ENCODE data around the gene OR2G6.
"Not testable (repeated sequence)": the region's sequence is repeated elsewhere in the genome, so short reads cannot be mapped to it uniquely, and the experiment has no call there.

OR2G6 gene

DNA sequence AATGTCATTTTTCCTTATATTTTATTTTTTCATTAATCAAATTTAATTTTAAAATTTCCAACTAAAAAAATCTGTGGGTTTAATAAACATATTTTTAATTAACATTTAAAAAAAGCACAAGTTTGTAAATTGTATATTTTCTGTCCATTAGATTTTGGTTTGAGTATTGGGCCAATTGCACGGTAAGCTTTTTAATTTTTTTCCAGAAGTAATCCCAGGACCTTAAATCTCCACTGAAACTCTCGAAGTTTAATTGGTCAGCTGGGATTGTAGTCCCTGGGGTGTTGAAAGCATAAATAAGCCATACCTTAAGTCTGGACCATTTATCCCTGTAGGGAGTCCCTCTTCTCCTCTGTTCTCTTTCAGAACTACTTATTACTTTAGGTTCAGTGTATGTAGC is at the start of gene OR2G6:
Gene OR2G6 (plus strand): TSS at position 301 of the 400 bp plus-strand sequence. CDS start 13,574 bp downstream, outside the sequence.
- not testable (repeated sequence) for DNase-seq

DNA sequence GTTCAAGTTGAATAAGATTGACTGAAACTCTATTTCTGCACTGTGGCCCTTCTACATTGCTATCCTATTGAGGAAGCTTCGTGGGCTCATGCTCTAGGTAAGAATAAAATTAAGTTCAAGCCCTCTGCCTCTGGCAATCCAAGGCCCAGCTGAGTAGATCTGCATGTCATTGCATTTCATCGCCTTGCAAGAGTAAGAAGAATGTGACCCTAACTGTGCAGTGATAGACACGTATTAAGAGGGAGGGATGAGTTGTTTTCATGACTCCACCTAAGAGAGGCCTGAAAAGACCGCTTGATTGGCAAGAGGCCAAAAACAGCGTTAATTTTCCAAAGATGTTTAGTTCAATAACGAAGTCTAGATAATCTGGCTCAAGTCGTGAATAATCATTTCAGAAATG is 48.8 kb upstream of the OR2G6 start:
- DNase-seq, result not testable (repeated sequence)

DNA sequence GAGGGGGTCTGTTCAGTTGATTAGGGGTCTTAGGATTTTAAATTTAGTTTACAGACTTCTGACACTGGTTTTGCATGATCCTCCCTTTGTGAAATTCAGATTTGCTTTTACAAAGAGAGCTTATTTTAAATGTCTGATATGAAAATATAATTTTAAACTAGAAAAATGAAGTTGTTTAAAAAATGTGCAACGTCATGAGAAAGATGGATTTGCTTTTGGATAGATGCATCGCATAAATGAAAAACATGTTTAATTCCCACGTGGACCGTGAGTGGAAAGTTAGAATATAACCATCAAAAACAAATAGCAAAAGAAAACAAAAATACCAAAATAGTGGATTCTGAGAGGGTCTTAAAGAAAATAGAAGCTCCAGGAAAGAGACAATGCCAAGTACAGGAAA is 36.7 kb upstream of the OR2G6 start:
- no peak for DNase-seq

DNA sequence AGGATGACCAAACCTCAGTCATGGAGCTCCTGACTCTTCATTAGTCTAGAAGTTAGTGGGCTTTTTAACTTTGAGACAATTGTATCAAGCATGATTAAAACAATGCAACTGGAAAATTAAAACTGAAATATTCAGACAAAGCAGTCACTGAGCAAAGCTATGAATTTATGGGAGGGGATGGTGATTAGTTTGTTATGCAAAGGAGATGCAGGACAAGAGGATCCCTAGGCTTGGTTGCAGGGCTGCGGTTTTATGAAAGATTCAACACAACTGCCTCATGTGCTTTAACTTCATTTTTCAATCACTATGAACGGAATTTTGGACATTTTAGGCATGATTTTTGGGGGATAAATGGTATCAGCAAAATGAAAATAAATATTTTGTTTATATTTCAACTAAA is 35.8 kb upstream of the OR2G6 start:
- not testable (repeated sequence) for DNase-seq

DNA sequence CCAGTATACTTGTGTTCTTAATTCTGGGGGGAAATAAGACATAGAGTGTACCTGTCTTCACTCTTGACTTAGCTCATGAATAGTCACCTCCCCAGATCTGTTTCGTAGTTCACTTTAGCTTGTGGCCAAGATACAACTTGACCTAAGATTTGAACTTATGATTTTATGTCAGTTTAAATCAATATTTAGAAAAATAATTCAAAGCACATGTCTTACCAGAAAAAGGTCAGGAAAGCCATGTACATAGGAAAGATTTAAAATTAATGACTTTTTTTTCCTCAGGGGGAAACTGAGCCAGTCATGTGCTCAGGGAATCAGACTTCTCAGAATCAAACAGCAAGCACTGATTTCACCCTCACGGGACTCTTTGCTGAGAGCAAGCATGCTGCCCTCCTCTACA is 34.8 kb upstream of the OR2G6 start, which contains the start of gene OR2T3:
Gene OR2T3 (plus strand): TSS at position 301 of the 400 bp plus-strand sequence. CDS start 0 bp downstream, at position 301.
- DNase-seq, result not testable (repeated sequence)

DNA sequence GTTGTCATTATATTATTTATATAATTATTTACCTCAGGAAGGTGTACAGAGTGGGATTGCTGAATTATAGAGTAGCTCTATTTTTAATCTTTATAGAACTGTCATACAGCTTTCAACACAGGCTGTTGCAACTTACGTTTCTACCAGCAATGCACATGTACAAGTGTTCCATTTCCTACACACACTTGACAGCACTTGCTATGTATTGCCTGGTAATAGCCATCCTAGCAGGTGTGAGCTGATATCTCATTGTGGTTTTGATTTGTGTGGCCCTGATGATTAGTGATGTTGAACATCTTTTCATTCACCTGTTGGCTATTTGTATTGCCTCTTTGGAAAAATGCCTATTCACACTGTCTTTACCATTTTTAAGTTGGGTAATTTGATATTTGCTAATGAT is 32.2 kb upstream of the OR2G6 start:
- DNase-seq, result not testable (repeated sequence)

DNA sequence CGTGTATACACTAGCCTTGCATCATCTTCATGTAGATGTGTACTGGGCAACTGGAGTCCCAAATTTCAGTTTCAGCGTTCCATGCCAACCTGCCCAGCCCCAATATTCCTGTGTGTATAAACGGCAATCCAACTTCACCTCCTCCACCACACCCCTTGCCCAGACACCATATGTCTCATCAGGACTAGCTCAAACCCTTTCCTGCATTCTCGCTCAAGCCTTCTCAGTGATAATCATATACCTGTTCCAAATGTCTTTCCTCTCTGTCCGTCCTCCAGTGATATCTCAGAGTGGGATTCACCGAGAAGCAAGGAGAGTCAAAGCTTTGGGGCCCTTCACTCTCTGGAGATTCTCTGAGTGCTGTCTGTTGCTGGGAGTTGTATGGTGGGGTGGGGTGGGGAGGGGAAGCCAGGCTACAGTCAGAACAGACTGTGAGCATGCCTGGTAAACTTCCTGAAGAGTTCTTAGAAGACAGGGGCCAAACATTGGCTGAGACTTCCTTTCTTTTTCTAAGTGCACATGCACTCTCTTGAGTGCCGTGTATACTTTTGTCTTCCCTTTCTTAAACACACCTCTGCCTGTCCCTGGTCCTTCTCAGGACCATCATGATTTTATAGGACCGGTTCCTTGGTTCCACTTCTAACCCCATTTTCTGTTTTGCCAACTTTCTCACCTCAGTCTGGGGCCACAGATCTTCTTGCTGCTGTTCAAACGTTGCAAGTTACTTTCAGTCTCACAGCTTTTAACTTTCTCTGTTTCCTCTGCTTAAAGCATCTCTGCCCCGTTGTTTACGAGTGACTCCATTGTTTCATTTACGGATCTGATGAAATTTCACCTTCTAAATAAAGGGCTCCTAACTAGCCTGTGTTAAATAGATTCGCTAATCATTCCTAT is 25.9 kb upstream of the OR2G6 start:
- not testable (repeated sequence) for DNase-seq

DNA sequence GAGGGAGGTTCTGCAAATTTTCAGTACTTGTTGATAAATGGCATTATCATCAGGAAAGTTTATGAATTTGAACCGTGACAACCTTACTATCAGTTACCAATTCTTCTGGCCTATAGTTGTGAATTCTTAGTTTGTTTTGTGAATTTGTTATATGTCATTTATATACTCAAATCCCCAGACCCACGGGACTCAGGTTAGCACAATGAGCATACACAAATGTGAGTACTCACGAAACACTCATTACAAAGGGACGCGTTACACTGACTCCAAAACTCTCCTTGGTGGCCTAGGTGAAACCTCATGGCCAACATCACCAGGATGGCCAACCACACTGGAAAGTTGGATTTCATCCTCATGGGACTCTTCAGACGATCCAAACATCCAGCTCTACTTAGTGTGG is 19.6 kb upstream of the OR2G6 start, which contains the start of gene OR2T5:
Gene OR2T5 (plus strand): TSS at position 301 of the 400 bp plus-strand sequence. CDS start 0 bp downstream, at position 301.
- DNase-seq, result not testable (repeated sequence)

DNA sequence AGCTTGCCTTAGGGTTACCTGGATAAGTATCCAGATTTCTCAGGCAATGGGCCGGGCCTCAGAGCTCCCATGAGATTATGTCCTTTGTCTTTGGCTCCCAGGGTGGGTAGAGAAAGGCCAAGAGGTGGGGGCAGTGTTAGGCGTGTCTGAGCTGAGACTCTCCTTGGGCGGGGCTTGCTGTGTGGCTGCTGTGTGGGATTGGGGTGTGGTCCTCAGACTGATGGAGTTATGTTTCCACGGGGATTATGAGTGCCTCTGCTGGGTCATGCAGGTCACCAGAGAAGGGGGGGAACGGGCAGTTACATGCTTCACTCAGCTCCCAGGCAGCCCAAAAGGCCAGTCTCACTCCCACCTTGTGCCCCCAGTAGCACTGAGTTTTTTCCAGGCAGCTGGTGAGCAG is 11.2 kb upstream of the OR2G6 start:
- not testable (repeated sequence) for DNase-seq

DNA sequence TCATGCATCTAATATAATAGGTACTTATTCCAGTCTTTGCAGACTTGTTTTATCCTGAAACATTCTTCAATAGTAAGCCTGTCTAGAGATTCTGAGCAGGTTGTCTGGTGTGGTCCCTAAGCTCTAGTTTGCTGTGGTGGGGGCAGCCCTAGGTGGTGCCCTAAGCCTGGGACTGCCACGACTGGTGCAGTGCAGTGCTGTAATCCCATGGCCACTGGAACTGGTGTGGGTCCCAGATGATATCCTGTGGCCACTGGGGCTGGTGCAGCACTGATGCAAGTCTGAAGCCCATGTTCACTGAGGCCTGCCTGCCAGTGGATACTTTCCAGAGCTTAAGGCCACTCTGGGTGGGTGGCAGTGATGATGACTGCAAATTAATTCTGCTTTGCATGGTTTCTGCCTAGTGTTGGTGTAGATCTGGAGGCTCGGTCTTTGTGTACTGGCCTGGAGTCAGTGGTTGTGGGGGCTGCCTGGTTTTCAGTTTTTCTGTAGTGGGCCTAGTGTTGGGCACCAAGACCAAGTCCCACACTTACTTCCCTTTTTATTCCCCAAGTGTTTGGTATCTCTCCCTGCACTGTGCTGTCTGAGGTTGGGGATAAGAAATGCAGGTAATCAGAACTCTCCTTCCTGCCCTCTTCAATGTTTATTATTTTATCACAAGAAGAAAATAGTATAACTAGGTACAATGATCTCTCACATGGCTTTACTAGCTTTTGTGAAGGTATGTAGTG is 7.4 kb upstream of the OR2G6 start:
- not testable (repeated sequence) for DNase-seq

DNA sequence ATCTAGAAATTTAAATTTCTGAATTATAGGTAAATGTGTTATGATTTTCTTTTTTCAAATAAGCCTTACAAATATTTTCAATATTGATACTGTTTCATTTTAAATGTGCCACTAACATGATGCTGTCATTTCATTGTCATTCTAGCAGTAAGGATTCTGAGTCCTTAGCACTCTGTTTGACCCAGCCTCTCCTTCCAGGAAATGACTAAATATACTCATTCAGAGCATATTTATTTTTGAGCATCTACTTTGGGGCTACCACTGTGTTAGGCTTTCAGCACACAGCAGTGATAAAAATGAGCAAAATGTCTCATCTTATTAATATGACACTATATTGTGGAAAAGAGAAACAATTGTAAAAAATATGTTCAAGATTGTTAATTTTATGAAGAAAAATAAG is 2.3 kb downstream of the OR2G6 start:
- not testable (repeated sequence) for DNase-seq

DNA sequence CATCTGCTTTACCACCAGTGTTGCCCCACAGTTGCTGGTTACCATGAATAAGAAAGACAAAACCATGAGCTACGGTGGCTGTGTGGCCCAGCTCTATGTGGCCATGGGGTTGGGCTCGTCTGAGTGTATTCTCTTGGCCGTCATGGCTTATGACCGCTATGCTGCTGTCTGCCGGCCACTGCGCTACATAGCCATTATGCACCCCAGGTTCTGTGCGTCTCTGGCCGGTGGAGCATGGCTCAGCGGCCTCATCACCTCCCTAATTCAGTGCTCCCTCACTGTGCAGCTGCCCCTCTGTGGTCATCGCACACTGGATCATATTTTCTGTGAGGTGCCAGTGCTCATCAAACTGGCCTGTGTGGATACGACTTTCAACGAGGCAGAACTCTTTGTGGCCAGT is 14.0 kb downstream of the OR2G6 start:
- no peak for DNase-seq

DNA sequence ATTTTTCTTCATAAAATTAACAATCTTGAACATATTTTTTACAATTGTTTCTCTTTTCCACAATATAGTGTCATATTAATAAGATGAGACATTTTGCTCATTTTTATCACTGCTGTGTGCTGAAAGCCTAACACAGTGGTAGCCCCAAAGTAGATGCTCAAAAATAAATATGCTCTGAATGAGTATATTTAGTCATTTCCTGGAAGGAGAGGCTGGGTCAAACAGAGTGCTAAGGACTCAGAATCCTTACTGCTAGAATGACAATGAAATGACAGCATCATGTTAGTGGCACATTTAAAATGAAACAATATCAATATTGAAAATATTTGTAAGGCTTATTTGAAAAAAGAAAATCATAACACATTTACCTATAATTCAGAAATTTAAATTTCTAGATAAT is 29.6 kb downstream of the OR2G6 start:
- DNase-seq, result not testable (repeated sequence)

DNA sequence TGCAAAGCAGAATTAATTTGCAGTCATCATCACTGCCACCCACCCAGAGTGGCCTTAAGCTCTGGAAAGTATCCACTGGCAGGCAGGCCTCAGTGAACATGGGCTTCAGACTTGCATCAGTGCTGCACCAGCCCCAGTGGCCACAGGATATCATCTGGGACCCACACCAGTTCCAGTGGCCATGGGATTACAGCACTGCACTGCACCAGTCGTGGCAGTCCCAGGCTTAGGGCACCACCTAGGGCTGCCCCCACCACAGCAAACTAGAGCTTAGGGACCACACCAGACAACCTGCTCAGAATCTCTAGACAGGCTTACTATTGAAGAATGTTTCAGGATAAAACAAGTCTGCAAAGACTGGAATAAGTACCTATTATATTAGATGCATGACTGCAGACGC is 39.5 kb downstream of the OR2G6 start:
- DNase-seq, result not testable (repeated sequence)

DNA sequence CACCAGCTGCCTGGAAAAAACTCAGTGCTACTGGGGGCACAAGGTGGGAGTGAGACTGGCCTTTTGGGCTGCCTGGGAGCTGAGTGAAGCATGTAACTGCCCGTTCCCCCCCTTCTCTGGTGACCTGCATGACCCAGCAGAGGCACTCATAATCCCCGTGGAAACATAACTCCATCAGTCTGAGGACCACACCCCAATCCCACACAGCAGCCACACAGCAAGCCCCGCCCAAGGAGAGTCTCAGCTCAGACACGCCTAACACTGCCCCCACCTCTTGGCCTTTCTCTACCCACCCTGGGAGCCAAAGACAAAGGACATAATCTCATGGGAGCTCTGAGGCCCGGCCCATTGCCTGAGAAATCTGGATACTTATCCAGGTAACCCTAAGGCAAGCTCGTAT is 43.2 kb downstream of the OR2G6 start:
- DNase-seq, result not testable (repeated sequence)

DNA sequence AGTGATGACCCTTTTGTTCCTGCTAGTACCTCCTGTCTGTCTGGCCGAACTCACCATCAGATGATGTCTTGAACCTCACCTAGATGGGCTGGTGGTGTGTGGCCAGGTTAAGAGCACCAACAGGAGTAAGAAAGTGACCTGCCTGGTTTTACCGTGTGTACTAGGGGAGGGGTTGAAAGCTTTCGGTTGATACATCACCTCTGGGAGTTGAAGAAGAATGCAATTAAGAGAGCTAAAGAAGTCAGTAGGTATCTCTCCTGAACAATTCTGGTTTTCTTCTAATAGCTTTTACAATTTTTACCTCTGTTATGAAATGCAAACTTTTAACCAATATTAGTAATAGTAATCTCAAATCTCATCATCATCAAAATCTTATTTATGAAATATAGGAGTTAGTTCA is 54.8 kb downstream of the OR2G6 start, which contains the start of gene OR2T29:
Gene OR2T29 (minus strand): TSS at position 101 of the 400 bp plus-strand sequence. CDS start 3,281 bp downstream, outside the sequence.
- not testable (repeated sequence) for DNase-seq

DNA sequence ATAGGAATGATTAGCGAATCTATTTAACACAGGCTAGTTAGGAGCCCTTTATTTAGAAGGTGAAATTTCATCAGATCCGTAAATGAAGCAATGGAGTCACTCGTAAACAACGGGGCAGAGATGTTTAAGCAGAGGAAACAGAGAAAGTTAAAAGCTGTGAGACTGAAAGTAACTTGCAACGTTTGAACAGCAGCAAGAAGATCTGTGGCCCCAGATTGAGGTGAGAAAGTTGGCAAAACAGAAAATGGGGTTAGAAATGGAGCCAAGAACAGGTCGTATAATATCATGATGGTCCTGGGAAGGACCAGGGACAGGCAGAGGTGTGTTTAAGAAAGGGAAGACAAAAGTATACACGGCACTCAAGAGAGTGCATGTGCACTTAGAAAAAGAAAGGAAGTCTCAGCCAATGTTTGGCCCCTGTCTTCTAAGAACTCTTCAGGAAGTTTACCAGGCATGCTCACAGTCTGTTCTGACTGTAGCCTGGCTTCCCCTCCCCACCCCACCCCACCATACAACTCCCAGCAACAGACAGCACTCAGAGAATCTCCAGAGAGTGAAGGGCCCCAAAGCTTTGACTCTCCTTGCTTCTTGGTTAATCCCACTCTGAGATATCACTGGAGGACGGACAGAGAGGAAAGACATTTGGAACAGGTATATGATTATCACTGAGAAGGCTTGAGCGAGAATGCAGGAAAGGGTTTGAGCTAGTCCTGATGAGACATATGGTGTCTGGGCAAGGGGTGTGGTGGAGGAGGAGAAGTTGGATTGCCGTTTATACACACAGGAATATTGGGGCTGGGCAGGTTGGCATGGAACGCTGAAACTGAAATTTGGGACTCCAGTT is 57.9 kb downstream of the OR2G6 start:
- not testable (repeated sequence) for DNase-seq

DNA sequence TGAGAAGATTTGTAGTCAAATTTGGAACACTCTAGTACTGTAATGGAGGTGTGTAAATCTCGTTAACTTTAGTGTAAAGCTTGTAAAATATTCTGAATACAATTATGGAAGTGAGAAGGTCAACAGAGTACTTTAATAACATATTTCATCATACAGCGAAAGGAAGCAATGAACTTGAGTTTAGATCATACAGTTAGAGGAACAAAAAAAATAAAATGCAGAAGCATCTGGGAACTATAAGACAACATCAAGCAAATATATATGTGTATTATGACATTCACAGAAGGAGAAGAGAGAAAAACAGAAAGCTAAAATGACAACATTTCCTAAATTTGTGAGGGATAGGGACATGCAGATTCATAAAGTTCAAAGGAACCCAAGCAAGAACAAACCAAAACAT is 61.2 kb downstream of the OR2G6 start:
- not testable (repeated sequence) for DNase-seq

DNA sequence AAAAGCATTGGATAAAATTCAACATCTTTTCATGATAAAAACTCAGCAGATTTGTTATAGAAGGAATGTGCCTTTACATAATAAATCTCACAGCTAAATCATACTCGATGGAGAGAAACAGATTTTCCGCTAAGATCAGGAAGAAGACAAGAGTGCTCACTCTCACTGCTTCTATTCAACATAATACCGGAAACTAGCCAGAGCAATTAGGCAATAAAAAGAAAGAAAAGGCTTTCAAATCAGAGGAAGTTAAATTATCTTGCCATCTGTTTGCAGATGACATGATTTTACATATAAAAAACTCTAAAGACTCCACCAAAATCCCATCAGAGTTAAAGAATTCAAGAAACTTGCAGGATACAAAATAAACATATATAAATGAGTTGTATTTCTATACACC is 62.9 kb downstream of the OR2G6 start:
- DNase-seq, result peak; percentile 11

DNA sequence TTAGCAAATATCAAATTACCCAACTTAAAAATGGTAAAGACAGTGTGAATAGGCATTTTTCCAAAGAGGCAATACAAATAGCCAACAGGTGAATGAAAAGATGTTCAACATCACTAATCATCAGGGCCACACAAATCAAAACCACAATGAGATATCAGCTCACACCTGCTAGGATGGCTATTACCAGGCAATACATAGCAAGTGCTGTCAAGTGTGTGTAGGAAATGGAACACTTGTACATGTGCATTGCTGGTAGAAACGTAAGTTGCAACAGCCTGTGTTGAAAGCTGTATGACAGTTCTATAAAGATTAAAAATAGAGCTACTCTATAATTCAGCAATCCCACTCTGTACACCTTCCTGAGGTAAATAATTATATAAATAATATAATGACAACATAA is 64.2 kb downstream of the OR2G6 start:
- not testable (repeated sequence) for DNase-seq

DNA sequence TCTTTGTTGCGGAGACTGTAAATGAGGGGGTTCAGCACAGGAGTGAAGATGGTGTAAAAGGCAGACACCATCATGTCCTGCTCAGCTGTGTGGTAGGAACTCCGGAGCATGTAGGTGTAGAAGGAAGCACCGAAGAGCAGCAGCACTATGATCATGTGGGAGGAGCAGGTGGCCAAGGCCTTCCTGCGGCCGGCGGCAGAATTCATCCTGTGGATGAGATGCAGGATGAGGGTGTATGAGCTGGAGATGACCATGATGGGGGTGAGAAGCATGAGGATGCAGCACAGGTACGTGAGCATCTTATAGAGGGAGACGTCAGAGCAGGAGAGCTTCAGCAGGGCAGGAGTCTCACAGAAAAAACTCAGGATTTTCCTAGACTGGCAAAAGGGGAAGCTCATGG is 66.0 kb downstream of the OR2G6 start:
- DNase-seq, result not testable (repeated sequence)

DNA sequence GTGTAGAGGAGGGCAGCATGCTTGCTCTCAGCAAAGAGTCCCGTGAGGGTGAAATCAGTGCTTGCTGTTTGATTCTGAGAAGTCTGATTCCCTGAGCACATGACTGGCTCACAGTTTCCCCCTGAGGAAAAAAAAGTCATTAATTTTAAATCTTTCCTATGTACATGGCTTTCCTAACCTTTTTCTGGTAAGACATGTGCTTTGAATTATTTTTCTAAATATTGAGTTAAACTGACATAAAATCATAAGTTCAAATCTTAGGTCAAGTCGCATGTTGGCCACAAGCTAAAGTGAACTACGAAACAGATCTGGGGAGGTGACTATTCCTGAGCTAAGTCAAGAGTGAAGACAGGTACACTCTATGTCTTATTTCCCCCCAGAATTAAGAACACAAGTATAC is 66.8 kb downstream of the OR2G6 start, which contains the start of gene OR2T34:
Gene OR2T34 (minus strand): TSS at position 101 of the 400 bp plus-strand sequence. CDS start 0 bp downstream, at position 101.
- not testable (repeated sequence) for DNase-seq

Data from DMS153 (cell line).